Measurements from ENCODE around the gene TIFAB. TPM values are rescaled to one million over a fixed set of nuclear protein-coding genes. Genes with fewer than 3 reads are reported as not detected.

The TIFAB gene
- total RNA-seq, 3 donors from 2014 or later: 0.28 to 0.36 (median 0.29) TPM

- no peak for DNase-seq
- no peak for TF ChIP-seq CTCF (IDR thresholded peaks at IDR 0.05)
- no peak overlapping the region for H3K4me3 ChIP-seq
- peaks cover 4% of the 10 kb centered on the region for H3K4me1 ChIP-seq (ENCODE audit: low read depth)
- no peaks in the 10 kb centered on the region for H3K36me3 ChIP-seq (ENCODE audit: low read depth)
- ATAC-seq: no peak
- H3K9me3 ChIP-seq: no peaks in the 10 kb centered on the region
- intact Hi-C loops (cut with DNase I, micrococcal nuclease): no loop called here
These were observed 6.2 kb upstream of the TIFAB start for GRCh38 chr5:135458356-135458755.

DNA sequence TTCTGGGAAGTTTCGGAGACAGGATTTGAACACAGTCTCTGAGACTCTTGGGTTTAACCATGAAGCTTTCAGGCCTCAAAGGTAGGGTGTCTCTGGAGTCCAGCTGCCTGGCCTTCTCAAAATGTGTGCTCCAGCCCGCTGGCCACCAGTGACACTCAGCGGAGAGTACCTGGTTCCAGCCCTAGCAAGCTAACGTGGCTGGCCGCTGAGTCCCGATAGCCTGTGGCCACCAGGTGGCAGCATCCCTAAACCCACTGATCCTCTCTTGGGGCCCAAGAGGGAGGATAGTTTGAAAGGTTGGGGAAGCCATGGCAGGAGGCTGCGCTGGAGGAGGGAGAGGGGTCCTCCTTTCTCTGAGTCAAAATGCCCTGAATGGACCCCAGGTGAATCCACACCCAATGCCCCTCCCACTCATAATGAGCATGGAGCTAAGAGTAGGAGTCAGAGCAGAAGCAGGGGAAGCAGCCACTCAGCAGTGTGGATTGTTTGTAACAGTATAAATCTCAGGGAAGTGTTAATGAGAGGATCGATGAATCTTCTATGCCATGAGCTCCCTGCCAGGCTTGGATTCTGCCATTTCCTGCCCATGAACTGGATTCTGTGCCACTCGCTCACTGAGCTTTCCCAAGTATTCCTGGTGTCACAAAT lies 5.4 kb upstream of the TIFAB start:
- intact Hi-C loops (cut with DNase I, micrococcal nuclease): no loop called here
- Histone ChIP-seq H3K4me1 (ENCODE audit: low read depth) (peaks cover 4% of the 10 kb centered on the region), H3K36me3 (ENCODE audit: low read depth) (no peaks in the 10 kb centered on the region), H3K9me3 (no peaks in the 10 kb centered on the region), H3K4me3 (no peak overlapping the region)
- DNase-seq (peak in 2 of 3 donors; percentile 80 to 82), ATAC-seq (peak; percentile 79)
- peak; percentile 56 for TF ChIP-seq CTCF (IDR thresholded peaks at IDR 0.05)

- no peak for TF ChIP-seq CTCF (IDR thresholded peaks at IDR 0.05)
- Histone ChIP-seq H3K4me3 (no peak overlapping the region), H3K9me3 (no peaks in the 10 kb centered on the region), H3K4me1 (ENCODE audit: low read depth) (peaks cover 4% of the 10 kb centered on the region), H3K36me3 (ENCODE audit: low read depth) (no peaks in the 10 kb centered on the region)
- DNase-seq (peak in 1 of 3 donors; percentile 38), ATAC-seq (peak; percentile 54)
- intact Hi-C loops (cut with DNase I, micrococcal nuclease): no loop called here
These were observed 4.3 kb upstream of the TIFAB start for GRCh38 chr5:135456238-135457099.

DNA sequence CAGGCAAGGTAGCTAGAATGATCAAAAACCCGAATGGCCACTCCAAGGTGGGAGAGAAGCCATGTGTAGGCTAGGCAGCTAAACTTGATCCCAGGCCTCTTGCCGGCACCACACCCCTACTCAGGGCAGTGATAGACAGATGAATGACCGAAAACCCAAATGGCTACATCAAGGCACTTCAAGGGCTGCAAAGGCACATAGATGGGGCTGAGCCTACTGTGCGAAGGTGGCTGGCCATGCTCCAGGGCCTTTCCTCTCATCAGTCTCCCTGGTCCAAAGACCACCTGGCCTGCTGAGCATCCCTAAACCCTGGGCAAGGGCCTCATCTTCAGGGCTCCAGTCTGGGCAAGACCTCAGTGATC lies 3.7 kb upstream of the TIFAB start:
- no peak overlapping the region for H3K4me3 ChIP-seq
- H3K36me3 ChIP-seq (ENCODE audit: low read depth): no peaks in the 10 kb centered on the region
- peaks cover 4% of the 10 kb centered on the region for H3K4me1 ChIP-seq (ENCODE audit: low read depth)
- ATAC-seq: no peak
- intact Hi-C loops (cut with DNase I, micrococcal nuclease): no loop called here
- no peak for TF ChIP-seq CTCF (IDR thresholded peaks at IDR 0.05)
- H3K9me3 ChIP-seq: no peaks in the 10 kb centered on the region
- no peak for DNase-seq

GRCh38 chr5:135454946-135455345 lies 2.8 kb upstream of the TIFAB start:
- DNase-seq: no peak
- no peak for TF ChIP-seq CTCF (IDR thresholded peaks at IDR 0.05)
- no peak for ATAC-seq
- Histone ChIP-seq H3K4me1 (ENCODE audit: low read depth) (peaks cover 4% of the 10 kb centered on the region), H3K9me3 (no peaks in the 10 kb centered on the region), H3K4me3 (no peak overlapping the region), H3K36me3 (ENCODE audit: low read depth) (no peaks in the 10 kb centered on the region)
- intact Hi-C loops (cut with DNase I, micrococcal nuclease): no loop called here
